ENCODE data around the gene TENT5C.

Gene TENT5C

GRCh38 chr1:117613969-117614729, 8.3 kb downstream of the TENT5C start:
- no peak for DNase-seq

GRCh38 chr1:117615474-117615873, 9.6 kb downstream of the TENT5C start:
- no peak for DNase-seq

- DNase-seq = no peak
Observed at GRCh38 chr1:117616356-117616755, 10.5 kb downstream of the TENT5C start.

- no peak for DNase-seq
Observed at GRCh38 chr1:117616967-117617366, 11.1 kb downstream of the TENT5C start.

GRCh38 chr1:117618450-117619122, 12.7 kb downstream of the TENT5C start:
- DNase-seq = no peak

GRCh38 chr1:117620440-117620839, 14.6 kb downstream of the TENT5C start:
- DNase-seq = no peak

GRCh38 chr1:117621316-117621715, 15.5 kb downstream of the TENT5C start:
- no peak for DNase-seq

GRCh38 chr1:117622726-117623125, 16.9 kb downstream of the TENT5C start:
- DNase-seq = no peak

- DNase-seq = no peak
Observed at GRCh38 chr1:117623141-117623540, 17.3 kb downstream of the TENT5C start.

GRCh38 chr1:117623698-117624097, 17.9 kb downstream of the TENT5C start:
- no peak for DNase-seq

- DNase-seq = no peak
Observed at GRCh38 chr1:117627546-117628130, 21.8 kb downstream of the TENT5C start.

- no peak for DNase-seq
Observed at GRCh38 chr1:117628343-117628742, 22.5 kb downstream of the TENT5C start.

- no peak for DNase-seq
Observed at GRCh38 chr1:117629625-117630422, 24.0 kb downstream of the TENT5C start.

- DNase-seq = no peak
Observed at GRCh38 chr1:117630423-117630998, 24.7 kb downstream of the TENT5C start.

- no peak for DNase-seq
Observed at GRCh38 chr1:117631359-117632160, 25.7 kb downstream of the TENT5C start.

- no peak for DNase-seq
Observed at GRCh38 chr1:117632269-117633067, 26.6 kb downstream of the TENT5C start.

GRCh38 chr1:117633068-117633345, 27.2 kb downstream of the TENT5C start:
- DNase-seq = no peak

GRCh38 chr1:117633423-117633822, 27.6 kb downstream of the TENT5C start:
- no peak for DNase-seq

GRCh38 chr1:117633936-117634335, 28.1 kb downstream of the TENT5C start:
- no peak for DNase-seq

GRCh38 chr1:117634631-117635030, 28.8 kb downstream of the TENT5C start:
- DNase-seq = no peak

GRCh38 chr1:117635805-117636204, 30.0 kb downstream of the TENT5C start:
- no peak for DNase-seq
